OCI-LY7 (cell line): ENCODE measurements around the gene NUDT22. TPM values are rescaled to one million over a fixed set of nuclear protein-coding genes. Genes with fewer than 3 reads are reported as not detected.

Experiments
- BruUV-seq: library from RNA; stranded (reverse); fragments of 400-500 nt; replicated peaks from 2 replicates; lab custom pipeline; 2021; lab: Mats Ljungman, UMichigan
- CTCF ChIA-PET: fragments of 300-600 bp; sonication (Branson Sonifier 250); formaldehyde crosslinking; loops from one replicate; lab custom pipeline; 2022; ENCODE audit warnings: antibody characterized with exemption; ENCODE audit not compliant: unreplicated experiment; lab: Charles Lee
- POLR2A ChIA-PET: fragments of 300-600 bp; sonication (Branson Sonifier 250); formaldehyde crosslinking; loops from one replicate; lab custom pipeline; 2022; ENCODE audit warnings: antibody characterized with exemption; lab: Charles Lee
- DNase-seq: peaks from one replicate; pipeline ENCODE4 v3.0.0-alpha.2; 2015; ENCODE audit warnings: low spot score
- H2AFZ ChIP-seq: fragments of 200-600 bp; sonication (generic), shearing (Covaris generic); 2 replicates; pipeline ENCODE4 v1.6.1; 2014; ENCODE audit warnings: mild to moderate bottlenecking, antibody characterized with exemption, low read length, moderate library complexity
- H3K27ac ChIP-seq: fragments of 200-600 bp; sonication (generic); 2 replicates; pipeline ENCODE4 v1.5.1; 2014; ENCODE audit warnings: mixed run types, low read depth, mild to moderate bottlenecking, moderate library complexity, low read length, inconsistent platforms; ENCODE audit not compliant: poor library complexity, severe bottlenecking
- H3K36me3 ChIP-seq: fragments of 200-600 bp; sonication (generic); 2 replicates; pipeline ENCODE4 v1.6.1; 2014; ENCODE audit warnings: mild to moderate bottlenecking, antibody characterized with exemption, low read length, moderate library complexity, mixed read lengths; ENCODE audit not compliant: insufficient read depth
- H3K4me1 ChIP-seq: fragments of 200-600 bp; sonication (generic); 2 replicates; pipeline ENCODE4 v1.5.1; 2014; ENCODE audit warnings: mild to moderate bottlenecking, low read length; ENCODE audit not compliant: insufficient read depth, poor library complexity, severe bottlenecking
- H3K4me2 ChIP-seq: fragments of 200-600 bp; sonication (generic); 2 replicates; pipeline ENCODE4 v1.6.1; 2014; ENCODE audit warnings: mild to moderate bottlenecking, low read length
- H3K4me3 ChIP-seq: fragments of 200-600 bp; sonication (generic); 2 replicates; pipeline ENCODE4 v1.5.1; 2014; ENCODE audit warnings: mild to moderate bottlenecking, low read depth, low read length; ENCODE audit not compliant: poor library complexity, severe bottlenecking
- H3K79me2 ChIP-seq: fragments of 200-600 bp; sonication (generic); 2 replicates; pipeline ENCODE4 v1.6.1; 2016; ENCODE audit warnings: low read depth, mild to moderate bottlenecking, low read length, moderate library complexity, mixed read lengths; ENCODE audit not compliant: insufficient read depth
- H3K9me2 ChIP-seq: fragments of 200-600 bp; sonication (generic); 2 replicates; pipeline ENCODE4 v1.6.1; 2016; ENCODE audit warnings: mild to moderate bottlenecking, low read length, mixed read lengths; ENCODE audit not compliant: insufficient read depth
- H3K9me3 ChIP-seq: fragments of 200-600 bp; sonication (generic); 2 replicates; pipeline ENCODE4 v1.6.1; 2014; ENCODE audit warnings: mild to moderate bottlenecking, mixed run types, low read length, mixed read lengths
- H4K20me1 ChIP-seq: fragments of 200-600 bp; sonication (generic); 2 replicates; pipeline ENCODE4 v1.6.1; 2014; ENCODE audit warnings: mild to moderate bottlenecking, antibody characterized with exemption, low read length, moderate library complexity, mixed read lengths; ENCODE audit not compliant: insufficient read depth
- EZH2phosphoT487 ChIP-seq: fragments of 200-600 bp; sonication (generic); IDR thresholded peaks from 2 replicates; pipeline ENCODE4 v1.6.1; 2018; ENCODE audit warnings: low read depth, borderline replicate concordance, mild to moderate bottlenecking, mixed run types, antibody characterized with exemption, low read length, moderate library complexity, mixed read lengths
- intact Hi-C: fragments of 100-400 bp; cut with micrococcal nuclease; formaldehyde crosslinking; loops from one replicate; pipeline ENCODE4 v1.10.0; 2022; ENCODE audit not compliant: unreplicated experiment
- total RNA-seq, 2 experiments: library from RNA; depleted of rRNA in 1 of 2; stranded (reverse); fragments of >200 nt in 1 of 2; shearing (Covaris generic) in 1 of 2; gene quantifications; 2 replicates each; pipeline ENCODE4 v1.2.3, GENCODE V29; 2014 to 2022
- TF ChIP-seq, protein P1 (sequence below): fragments of 200-600 bp; sonication (generic); conservative IDR thresholded peaks from 2 replicates; pipeline ENCODE4 v1.5.1; 2014; ENCODE audit warnings: mild to moderate bottlenecking, antibody characterized with exemption, low read length, moderate library complexity, mixed read lengths

The NUDT22 gene
- total RNA-seq, 2 experiments from 2014 or later, result 81.4 to 98.4 TPM

DNA sequence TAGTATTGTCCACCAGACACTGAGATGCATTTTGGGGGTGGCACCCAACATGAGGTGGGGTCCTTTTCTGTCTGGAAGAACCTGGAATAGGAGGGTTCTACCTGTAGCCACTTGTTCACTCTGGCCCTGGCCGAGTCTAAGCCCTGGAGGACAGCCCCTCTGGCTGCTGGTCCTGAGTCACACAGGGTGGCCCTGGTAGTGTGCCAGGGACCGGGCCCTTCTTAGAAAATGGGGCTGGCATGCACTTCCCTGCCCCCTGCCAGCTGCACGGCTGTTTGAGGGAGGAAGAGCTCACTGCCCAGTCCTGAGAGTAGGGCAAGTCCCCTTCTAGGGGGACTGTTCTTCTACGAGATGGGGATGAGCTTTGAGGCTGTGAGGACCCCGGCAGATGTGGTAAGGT lies 27.4 kb downstream of the NUDT22 start:
- Histone ChIP-seq H3K79me2 (no peaks in the 10 kb centered on the region), H4K20me1 (no peaks in the 10 kb centered on the region), H2AFZ (no peak overlapping the region), H3K36me3 (no peaks in the 10 kb centered on the region), H3K4me2 (no peak overlapping the region), H3K4me1 (peaks cover 40% of the 10 kb centered on the region), H3K9me2 (no peaks in the 10 kb centered on the region), H3K9me3 (no peaks in the 10 kb centered on the region), H3K27ac (no peak overlapping the region), H3K4me3 (no peak overlapping the region)
- ChIA-PET CTCF (no interaction called here), POLR2A (interaction anchor here (1.1 kb wide), 1 partner anchor 14 kb away, joined by 6 read pairs; no protein-coding TSS in a partner anchor)
- no TSS peak for BruUV-seq
- DNase-seq, result no peak
- intact Hi-C loops, result no loop called here
- TF ChIP-seq EZH2phosphoT487, result no peak
- TF ChIP-seq, protein P1, sequence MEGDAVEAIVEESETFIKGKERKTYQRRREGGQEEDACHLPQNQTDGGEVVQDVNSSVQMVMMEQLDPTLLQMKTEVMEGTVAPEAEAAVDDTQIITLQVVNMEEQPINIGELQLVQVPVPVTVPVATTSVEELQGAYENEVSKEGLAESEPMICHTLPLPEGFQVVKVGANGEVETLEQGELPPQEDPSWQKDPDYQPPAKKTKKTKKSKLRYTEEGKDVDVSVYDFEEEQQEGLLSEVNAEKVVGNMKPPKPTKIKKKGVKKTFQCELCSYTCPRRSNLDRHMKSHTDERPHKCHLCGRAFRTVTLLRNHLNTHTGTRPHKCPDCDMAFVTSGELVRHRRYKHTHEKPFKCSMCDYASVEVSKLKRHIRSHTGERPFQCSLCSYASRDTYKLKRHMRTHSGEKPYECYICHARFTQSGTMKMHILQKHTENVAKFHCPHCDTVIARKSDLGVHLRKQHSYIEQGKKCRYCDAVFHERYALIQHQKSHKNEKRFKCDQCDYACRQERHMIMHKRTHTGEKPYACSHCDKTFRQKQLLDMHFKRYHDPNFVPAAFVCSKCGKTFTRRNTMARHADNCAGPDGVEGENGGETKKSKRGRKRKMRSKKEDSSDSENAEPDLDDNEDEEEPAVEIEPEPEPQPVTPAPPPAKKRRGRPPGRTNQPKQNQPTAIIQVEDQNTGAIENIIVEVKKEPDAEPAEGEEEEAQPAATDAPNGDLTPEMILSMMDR, result no peak

DNA sequence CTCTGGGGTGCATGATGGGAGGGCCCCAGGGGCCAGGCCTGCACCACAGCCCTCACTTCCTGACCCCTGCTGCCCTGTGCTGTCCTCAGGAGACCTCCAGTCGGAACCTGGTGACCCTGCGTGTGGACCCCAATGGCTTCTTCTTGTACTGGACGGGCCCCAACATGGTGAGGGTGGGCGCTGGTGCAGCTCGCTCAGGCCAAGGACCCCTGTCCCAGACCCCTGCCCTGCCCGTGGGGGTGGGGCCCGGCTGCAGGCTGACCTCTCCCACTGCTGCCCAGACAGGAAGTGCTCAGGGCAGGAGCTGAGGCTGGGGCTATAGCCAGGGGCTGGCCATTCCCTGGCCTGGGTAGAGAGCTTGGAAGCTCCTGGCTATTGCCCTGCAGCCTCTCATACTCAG lies 28.3 kb downstream of the NUDT22 start:
- BruUV-seq, result no TSS peak
- no peaks in the 10 kb centered on the region for H4K20me1 ChIP-seq
- H3K4me2 ChIP-seq, result no peak overlapping the region
- H3K4me3 ChIP-seq, result no peak overlapping the region
- no peaks in the 10 kb centered on the region for H3K36me3 ChIP-seq
- no peaks in the 10 kb centered on the region for H3K79me2 ChIP-seq
- H3K9me3 ChIP-seq, result no peaks in the 10 kb centered on the region
- no peaks in the 10 kb centered on the region for H3K9me2 ChIP-seq
- DNase-seq, result no peak
- no peak overlapping the region for H2AFZ ChIP-seq
- ChIA-PET POLR2A (interaction anchor here (1.1 kb wide), 1 partner anchor 13 kb away, joined by 6 read pairs; no protein-coding TSS in a partner anchor), CTCF (no interaction called here)
- peaks cover 36% of the 10 kb centered on the region for H3K4me1 ChIP-seq
- no peak for TF ChIP-seq EZH2phosphoT487
- TF ChIP-seq, protein P1, result no peak
- intact Hi-C loops, result no loop called here
- no peak overlapping the region for H3K27ac ChIP-seq
